Limb (tissue), 2 donors: ENCODE results near the gene EYA3.

ENCODE experiments used
- DNase-seq, 2 donors: peaks; one replicate each; pipeline ENCODE4 v3.0.0-alpha.2; 2016; ENCODE audit errors: extremely low spot score in 2 of 2

The EYA3 gene

DNA sequence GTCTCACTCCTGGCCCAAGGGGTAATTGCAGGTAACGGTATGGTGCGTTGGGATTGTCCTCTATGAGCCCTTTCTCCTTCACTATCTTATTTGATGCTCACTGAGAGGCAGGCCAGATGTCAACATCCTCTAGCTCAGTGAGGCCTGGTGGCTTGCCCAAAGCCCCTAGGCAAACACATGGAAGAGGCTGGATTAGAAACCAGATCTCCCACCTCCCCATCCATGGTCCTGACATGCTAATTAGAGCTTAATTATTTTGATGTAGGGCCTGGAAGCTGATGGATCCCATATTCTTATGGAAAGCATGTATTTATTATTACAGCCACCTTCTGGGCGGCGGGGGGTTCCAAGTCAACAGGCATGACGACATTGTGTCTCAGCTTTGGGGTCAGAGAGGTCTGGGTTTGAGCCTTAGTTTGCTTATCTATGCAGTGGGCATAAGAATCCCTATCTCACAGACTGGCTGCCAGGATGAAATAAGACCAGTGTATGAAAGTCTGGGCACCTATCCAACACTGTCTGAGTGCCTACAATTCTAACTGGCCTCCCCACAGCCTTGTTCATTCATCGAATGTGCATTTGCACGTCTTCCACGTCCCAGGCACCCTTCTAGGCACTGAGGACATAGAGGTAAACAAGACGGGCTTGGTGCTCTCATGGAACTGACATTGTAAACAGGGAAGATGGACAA is 147.4 kb downstream of the EYA3 start:
- no peak for DNase-seq

DNA sequence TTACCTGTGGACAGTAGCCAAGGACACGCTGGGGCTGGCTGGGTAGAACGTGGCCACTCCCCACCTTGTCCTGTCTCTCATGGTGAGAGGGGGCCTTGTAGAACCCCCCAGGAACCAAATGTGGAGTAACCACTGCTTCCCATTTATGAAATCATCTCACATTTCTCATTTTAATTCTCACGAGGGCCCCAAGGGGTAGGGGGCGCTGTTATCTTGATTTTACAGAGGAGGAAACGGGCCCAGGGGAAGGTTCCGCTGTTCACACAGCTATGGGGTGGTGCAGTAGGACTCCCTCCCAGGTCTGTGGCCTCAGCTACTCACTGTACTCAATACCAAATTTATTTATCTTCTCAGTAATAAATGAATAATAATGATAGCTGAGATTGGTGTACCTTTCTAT is 148.1 kb downstream of the EYA3 start:
- no peak for DNase-seq

DNA sequence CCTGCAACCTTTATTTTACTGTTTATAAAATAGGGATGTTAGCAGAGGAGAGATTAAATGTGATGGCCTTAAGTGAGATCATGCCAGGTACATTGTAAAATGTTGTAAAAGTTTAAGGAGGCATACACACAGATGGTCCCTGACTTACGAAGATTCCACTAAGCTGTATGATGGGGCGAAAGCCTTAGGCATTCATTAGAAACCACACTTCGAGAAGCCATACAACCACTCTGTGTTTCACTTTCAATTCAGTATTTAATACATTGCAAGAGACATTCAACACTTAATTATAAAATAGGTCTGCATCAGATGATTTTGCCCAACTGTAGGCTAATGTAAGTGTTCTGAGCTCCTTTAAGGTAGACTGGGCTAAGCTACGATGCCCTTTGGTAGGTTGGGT is 149.9 kb downstream of the EYA3 start:
- DNase-seq = no peak

DNA sequence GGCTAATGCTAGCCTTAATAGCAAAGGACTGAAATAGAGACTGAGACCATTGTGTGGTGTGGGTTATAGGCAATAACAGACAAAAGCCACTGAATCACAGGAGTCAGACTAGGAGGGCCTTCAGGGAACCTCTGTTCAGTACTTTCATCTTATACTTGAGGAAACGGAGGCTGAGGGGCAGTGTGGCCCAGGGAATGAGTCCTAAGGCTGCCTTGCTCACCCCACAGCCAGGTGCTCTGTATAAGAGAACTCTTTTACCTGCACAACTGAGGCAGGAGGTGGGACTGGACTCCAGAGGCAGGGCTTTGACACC is 150.9 kb downstream of the EYA3 start:
- no peak for DNase-seq

DNA sequence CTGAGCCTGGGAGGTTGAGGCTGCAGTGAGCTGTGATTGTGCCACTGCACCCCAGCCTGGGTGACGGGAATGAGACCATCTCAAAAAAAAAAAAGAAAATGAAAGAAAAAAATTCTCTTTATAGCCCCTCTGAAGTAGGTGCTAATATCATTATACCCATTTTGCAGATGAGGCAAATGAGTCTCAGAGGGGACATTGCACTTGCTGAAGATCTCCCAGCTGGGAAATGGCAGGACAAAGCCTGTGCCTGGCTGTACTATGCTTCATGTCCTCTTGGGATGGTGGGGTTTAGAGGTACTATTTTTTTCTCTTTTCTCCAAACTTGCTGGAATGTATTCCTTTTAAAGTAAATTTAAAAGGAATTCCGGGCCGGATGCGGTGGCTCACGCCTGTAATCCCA is 152.0 kb downstream of the EYA3 start:
- DNase-seq = no peak

DNA sequence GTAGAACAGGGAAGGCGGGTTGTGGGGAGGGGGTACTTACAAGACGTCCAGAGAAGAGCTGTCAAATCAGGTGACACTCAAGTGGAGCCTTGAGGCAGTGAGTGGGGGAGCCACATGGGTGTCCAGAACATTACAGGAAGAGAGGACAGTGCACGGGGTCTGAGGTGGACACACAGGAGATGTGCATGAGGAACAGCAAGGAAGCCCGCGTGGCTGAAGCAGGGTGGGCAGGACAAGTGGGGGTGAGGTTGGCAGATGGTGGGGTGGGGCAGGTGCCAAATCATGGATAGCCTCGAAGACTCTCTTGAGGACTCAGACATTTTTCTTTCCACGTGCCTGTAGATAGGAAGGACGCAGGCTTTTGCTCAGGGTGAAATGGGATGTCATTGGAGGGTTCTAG is 152.7 kb downstream of the EYA3 start:
- DNase-seq = no peak

DNA sequence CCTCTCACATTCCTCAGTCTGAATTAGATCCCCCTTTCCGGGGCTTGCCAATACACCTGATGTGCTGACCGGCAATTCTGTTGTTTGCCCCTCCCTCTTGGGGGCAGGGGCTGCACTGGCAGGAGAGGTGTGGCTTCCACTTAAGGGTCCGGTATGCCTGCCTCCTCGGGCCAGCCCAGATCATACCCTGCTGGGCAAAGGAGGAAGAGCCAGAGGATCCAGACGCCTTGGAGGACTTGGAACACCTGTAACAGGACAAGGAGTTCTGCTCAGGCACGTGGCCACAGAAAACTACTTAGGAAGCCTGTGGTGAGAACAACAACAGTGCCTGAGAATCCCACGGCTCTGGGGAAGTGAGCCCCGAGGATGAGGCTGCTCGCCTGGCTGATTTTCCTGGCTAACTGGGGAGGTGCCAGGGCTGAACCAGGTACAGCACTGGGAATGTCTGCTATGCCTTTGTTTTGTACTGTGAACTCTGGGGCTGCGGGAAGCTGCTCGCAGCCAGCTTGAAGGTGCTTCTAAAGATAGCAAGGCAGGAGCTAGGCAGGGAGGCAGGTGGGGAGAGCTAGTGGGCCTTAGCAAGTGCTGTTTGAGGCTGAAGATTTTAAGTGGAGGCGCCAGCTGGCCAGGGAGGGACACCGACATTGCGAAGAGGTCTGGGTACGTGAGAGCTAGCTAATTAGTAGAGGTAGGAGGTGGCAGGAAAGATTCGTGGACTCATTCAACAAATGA is 153.4 kb downstream of the EYA3 start, which contains the start of gene SMPDL3B:
Gene SMPDL3B, plus strand, starts transcription at position 183 of the 732 bp plus-strand sequence. Its CDS starts 184 bp downstream, at position 367.
- DNase-seq = no peak

DNA sequence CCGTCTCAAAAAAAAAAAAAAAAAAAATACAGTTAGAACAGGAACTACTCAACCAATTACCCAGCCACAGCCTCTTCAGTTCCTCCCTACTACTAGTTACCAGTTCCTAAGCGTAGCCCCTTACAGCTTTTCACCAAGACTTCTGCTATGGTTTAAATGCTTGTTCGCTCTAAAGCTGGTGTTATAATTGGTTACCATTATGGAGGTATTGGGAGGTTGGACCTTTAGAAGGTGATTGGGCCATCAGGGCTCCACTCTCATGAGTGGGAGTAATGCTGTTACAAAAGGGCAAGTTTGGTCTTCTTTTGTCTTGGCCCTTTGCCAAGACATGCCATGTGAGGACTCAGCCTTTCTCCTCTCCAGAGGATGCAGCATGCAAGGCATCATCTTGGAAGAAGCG is 156.7 kb downstream of the EYA3 start:
- DNase-seq = no peak

DNA sequence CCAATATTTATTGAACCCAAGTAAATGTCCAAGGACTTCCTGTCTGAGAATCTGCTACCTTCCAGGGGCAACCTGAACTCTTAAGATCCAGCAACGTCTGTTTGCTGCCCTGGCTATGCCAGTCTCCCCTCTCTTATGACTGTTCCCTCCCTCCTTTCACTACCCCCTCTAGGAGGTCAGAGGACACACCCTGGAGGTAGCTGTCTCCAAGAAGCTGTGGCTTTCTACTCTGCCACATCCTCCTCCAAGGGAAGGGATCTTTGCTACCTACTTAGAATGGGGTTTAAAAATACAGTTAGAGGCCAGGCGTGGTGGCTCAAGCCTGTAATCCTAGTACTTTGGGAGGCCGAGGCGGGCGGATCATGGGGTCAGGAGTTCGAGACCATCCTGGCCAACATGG is 157.2 kb downstream of the EYA3 start:
- no peak for DNase-seq

DNA sequence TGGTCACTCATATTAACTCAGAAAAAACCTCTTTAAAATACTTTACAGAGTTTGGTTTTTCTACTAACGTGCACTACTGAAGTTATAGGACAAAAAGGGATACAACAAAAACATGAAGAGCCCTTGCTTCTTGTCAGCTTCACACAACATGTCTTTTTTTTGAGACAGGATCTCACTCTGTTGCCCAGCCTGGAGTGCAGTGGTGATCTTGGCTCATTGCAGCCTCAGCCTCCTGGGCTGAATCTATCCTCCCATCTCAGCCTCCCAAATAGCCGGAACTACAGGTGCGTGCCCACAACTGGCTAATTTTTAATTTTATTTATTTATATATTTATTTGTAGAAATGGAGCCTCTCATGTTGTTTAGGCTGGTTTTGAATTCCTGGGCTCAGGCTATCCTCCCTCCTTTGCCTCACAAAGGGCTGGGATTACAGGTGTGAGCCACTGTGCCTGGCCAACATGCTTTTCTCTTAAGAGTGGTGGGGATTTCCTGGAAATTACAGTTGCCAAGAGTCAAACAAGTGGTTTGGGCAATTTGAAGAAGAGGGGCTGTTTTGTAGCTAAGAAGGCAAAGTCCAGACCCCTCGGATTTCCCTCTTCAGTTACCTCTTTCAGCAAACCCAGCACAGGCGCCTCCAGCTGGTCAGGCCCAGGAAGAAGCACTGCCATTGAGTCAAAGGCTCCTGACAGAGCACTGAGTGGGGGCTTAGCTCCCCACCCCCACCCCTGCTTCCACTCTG is 160.0 kb downstream of the EYA3 start:
- DNase-seq = no peak

DNA sequence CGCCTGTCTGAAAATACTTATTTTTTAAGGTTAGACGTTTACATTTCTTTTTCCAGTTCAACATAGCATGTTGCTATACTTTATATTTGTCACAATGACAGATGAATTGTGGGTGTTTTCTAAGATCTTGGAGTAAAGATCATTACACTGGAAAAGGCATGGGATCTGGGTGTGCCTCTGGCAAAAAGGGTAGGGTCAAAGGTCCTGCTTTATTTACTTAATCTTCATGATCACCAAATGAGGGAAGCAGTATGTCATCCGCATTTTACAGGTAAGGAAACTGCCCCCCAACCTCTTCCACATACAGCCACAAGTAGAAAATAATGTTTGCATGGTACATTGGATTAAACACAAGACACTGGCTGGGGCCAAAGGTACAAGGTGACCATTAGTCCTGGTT is 166.1 kb downstream of the EYA3 start:
- no peak for DNase-seq
